Measurements from ENCODE around the gene TAS2R4.

GRCh38 chr7:141737836-141738591 lies 38.5 kb upstream of the TAS2R4 start, which contains the start of gene SSBP1:
- no peak for TF ChIP-seq GTF2F1 (IDR thresholded peaks at IDR 0.05; ENCODE audit: borderline replicate concordance, low read depth, low read length)
- TF ChIP-seq, protein P1, sequence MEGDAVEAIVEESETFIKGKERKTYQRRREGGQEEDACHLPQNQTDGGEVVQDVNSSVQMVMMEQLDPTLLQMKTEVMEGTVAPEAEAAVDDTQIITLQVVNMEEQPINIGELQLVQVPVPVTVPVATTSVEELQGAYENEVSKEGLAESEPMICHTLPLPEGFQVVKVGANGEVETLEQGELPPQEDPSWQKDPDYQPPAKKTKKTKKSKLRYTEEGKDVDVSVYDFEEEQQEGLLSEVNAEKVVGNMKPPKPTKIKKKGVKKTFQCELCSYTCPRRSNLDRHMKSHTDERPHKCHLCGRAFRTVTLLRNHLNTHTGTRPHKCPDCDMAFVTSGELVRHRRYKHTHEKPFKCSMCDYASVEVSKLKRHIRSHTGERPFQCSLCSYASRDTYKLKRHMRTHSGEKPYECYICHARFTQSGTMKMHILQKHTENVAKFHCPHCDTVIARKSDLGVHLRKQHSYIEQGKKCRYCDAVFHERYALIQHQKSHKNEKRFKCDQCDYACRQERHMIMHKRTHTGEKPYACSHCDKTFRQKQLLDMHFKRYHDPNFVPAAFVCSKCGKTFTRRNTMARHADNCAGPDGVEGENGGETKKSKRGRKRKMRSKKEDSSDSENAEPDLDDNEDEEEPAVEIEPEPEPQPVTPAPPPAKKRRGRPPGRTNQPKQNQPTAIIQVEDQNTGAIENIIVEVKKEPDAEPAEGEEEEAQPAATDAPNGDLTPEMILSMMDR (IDR thresholded peaks at IDR 0.05; ENCODE audit: control extremely low read depth in 1 of 3, insufficient read depth in 1 of 3, low read depth in 1 of 3, low read length in 3 of 3), result peak; percentile 64 to 85 (median 77)
- TF ChIP-seq POLR2A (IDR thresholded peaks at IDR 0.05; ENCODE audit: control extremely low read depth in 1 of 2, low read depth in 2 of 2, low read length in 2 of 2), result peak; percentile 93 to 98
- TF ChIP-seq, protein P2, sequence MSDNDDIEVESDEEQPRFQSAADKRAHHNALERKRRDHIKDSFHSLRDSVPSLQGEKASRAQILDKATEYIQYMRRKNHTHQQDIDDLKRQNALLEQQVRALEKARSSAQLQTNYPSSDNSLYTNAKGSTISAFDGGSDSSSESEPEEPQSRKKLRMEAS (IDR thresholded peaks at IDR 0.05), result peak; percentile 82
- TF ChIP-seq KDM5A (IDR thresholded peaks at IDR 0.05; ENCODE audit: low read length), result peak; percentile 87
- no peak for TF ChIP-seq SUZ12 (IDR thresholded peaks at IDR 0.05; ENCODE audit: low read length)
- peak; percentile 27 to 40; a peak in 2 of 4 replicates for TF ChIP-seq RAD21 (IDR thresholded peaks at IDR 0.05 in 1 of 2, conservative IDR thresholded peaks at IDR 0.05 in 1 of 2; ENCODE audit: low read depth in 2 of 2, low read length in 2 of 2)
- peak; percentile 30 to 82; a peak in 1 of 4 replicates for TF ChIP-seq HDAC2 (IDR thresholded peaks at IDR 0.05; ENCODE audit: borderline replicate concordance in 1 of 2, low read depth in 2 of 2, low read length in 2 of 2)
- no peak for TF ChIP-seq TCF12 (IDR thresholded peaks at IDR 0.05; ENCODE audit: low read depth, low read length)
- peak; percentile 99 for TF ChIP-seq PHF8 (conservative IDR thresholded peaks at IDR 0.05; ENCODE audit: low read depth, low read length)
